HG03108 (cell line): ENCODE measurements around the gene TVP23C.
"Not testable (repeated sequence)": the region's sequence is repeated elsewhere in the genome, so short reads cannot be mapped to it uniquely, and the experiment has no call there.

Source experiments
- ATAC-seq: cut with Tn5 transposase; IDR thresholded peaks from one replicate; pipeline ENCODE4 v1.9.1; 2021; ENCODE audit warnings: moderate library complexity; ENCODE audit not compliant: unreplicated experiment

The TVP23C gene

GRCh38 chr17:15563375-15563857, at the start of gene TVP23C:
Gene TVP23C (minus strand): TSS chr17:15563483. CDS start chr17:15563448, 35 bp downstream.
- peak; percentile 80 for ATAC-seq

- not testable (repeated sequence) for ATAC-seq
Measured at GRCh38 chr17:15592960-15593359, 29.7 kb upstream of the TVP23C start.

GRCh38 chr17:15591986-15592385, 28.7 kb upstream of the TVP23C start:
- ATAC-seq = not testable (repeated sequence)

- ATAC-seq = not testable (repeated sequence)
Measured at GRCh38 chr17:15590844-15591243, 27.6 kb upstream of the TVP23C start.

- ATAC-seq = not testable (repeated sequence)
Measured at GRCh38 chr17:15589544-15590536, 26.6 kb upstream of the TVP23C start.

- ATAC-seq = not testable (repeated sequence)
Measured at GRCh38 chr17:15588017-15588416, 24.7 kb upstream of the TVP23C start.

- ATAC-seq = not testable (repeated sequence)
Measured at GRCh38 chr17:15583313-15583712, 20.0 kb upstream of the TVP23C start.

- not testable (repeated sequence) for ATAC-seq
Measured at GRCh38 chr17:15581462-15581861, 18.2 kb upstream of the TVP23C start.

GRCh38 chr17:15576848-15577247, 13.6 kb upstream of the TVP23C start:
- not testable (repeated sequence) for ATAC-seq

GRCh38 chr17:15574660-15575059, 11.4 kb upstream of the TVP23C start:
- not testable (repeated sequence) for ATAC-seq

- not testable (repeated sequence) for ATAC-seq
Measured at GRCh38 chr17:15573870-15574269, 10.6 kb upstream of the TVP23C start.

- ATAC-seq = peak; percentile 27
Measured at GRCh38 chr17:15562613-15563374, 489 bp downstream of the TVP23C start.

GRCh38 chr17:15561439-15561838, 1.8 kb downstream of the TVP23C start:
- not testable (repeated sequence) for ATAC-seq

- not testable (repeated sequence) for ATAC-seq
Measured at GRCh38 chr17:15558403-15559105, 4.7 kb downstream of the TVP23C start.

GRCh38 chr17:15557334-15557832, 5.9 kb downstream of the TVP23C start:
- not testable (repeated sequence) for ATAC-seq

GRCh38 chr17:15552932-15553331, 10.4 kb downstream of the TVP23C start:
- not testable (repeated sequence) for ATAC-seq

- not testable (repeated sequence) for ATAC-seq
Measured at GRCh38 chr17:15549552-15549951, 13.7 kb downstream of the TVP23C start.

- ATAC-seq = not testable (repeated sequence)
Measured at GRCh38 chr17:15546604-15547003, 16.7 kb downstream of the TVP23C start.

GRCh38 chr17:15540371-15541219, 22.7 kb downstream of the TVP23C start:
- ATAC-seq = not testable (repeated sequence)
